ENCODE data around the gene TLCD5.

The TLCD5 gene

DNA sequence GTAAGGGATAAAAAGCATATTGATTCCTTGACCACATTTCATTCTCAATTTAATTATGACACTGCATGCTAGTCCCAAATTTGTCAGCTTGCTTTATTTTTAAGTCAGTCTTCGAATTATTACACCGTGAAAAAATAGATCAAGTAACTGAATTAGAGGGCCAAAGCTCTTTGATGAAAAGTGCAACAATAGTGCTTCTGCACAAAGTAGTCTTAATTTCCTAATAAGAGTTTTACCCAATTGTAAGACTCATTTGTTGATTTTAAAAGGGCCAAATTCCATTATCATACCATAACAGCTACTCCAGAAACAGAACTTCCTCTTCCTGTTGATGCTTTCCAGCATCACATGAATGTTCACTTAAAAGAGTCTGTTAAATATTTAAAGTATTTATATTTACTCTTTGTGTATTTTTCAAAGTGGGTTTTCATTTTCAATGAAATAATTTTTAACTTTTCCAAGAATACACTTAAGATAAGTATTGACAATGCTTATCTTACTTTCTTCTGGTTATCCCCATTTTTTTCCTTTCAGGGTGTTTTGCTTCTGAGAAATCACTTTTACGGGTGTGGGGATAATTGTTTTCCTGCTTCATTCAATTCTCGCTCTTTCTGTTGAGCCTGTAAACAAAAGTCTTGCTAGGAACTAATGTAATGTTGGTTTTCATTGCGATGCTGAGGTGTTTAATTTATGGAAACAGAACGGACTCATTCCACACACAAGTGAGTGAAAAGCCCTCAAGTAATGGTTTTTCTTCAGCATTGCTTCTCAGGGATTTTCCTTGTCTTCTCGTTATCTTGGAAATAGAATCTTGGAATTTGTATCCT, 13.2 kb downstream of the TLCD5 start:
- DNase-seq, result no peak

GRCh38 chr11:120339394-120339890, 14.3 kb downstream of the TLCD5 start:
- no peak for DNase-seq

DNA sequence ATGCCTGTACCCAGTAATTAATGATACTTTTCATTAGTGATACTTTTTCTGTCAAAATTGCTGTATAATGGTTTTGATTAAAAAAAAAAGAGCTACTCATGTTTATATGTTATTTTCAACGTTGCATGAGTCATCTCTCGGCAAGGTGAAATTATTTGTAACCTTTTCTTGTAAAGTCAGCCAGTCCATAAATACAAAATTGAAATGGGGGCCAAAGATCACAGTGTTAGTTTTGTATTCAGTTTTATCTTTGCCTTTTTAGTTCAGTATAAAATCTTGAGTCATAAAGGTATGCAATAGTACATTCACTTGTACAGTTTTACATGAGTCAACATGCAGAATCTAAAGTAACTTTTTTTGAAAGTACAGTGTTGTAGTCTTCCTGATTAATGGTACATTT, 15.4 kb downstream of the TLCD5 start:
- DNase-seq, result no peak

DNA sequence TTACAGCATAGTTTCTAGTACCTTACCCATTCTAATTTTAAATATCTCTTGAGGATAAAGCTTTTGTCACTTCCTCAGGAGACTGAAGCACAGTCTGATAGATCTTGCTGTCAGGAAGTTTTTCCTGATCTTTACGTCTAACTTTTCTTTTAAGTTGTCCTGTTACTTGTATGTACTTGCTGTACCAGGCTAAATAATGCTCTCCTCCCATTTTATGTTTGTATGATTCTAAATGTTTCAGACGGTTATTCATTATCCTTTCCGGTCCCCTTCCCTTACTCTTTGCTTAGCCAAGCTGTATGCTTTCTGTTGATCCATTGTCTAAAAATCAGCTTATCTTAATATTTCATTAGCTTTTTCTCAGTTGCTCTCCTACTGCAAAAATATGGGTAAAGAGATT, 17.1 kb downstream of the TLCD5 start:
- no peak for DNase-seq

DNA sequence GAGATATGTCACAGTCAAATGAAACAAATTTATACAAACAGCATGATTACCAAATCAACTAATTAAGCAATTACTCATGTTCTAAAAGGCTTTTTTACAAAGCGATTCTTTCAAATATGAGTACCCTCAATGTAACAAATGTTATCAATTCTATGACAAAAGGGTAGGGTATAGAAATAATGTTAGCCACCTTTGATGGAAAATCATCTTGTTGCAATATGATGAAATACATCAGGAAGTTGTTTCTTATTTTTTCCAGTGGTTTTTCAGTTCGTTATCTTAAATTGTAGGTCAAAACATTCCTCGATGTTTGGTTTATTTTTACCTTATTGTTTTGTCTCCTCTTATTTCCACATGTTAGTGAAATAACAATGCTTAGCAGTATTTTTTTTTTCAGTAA, 17.6 kb downstream of the TLCD5 start:
- no peak for DNase-seq

DNA sequence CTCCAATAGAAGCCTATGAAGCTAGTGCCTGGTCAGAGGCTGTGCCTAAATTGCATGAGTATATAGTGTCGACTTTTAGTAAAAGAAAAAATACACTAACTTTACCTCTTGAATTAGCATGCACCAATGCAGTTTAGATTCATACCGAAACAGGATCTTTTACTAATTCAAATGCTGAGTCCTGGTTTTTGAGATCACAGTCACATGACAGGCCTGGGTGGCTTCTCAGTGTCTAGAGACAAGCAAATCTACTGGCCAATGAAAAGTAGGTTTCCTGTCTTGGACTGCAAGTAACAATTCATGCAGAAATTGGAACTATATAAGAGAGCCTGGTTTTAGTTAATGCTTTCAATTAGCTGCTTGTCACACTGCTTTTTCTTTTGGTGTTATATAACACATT, 18.3 kb downstream of the TLCD5 start:
- no peak for DNase-seq

GRCh38 chr11:120344302-120345004, 19.4 kb downstream of the TLCD5 start:
- peak; percentile 81 for DNase-seq

GRCh38 chr11:120346233-120346632, 21.1 kb downstream of the TLCD5 start:
- no peak for DNase-seq

GRCh38 chr11:120350637-120351036, 25.5 kb downstream of the TLCD5 start:
- DNase-seq, result no peak

- DNase-seq, result no peak
These were observed 27.3 kb downstream of the TLCD5 start for GRCh38 chr11:120352405-120352804.

DNA sequence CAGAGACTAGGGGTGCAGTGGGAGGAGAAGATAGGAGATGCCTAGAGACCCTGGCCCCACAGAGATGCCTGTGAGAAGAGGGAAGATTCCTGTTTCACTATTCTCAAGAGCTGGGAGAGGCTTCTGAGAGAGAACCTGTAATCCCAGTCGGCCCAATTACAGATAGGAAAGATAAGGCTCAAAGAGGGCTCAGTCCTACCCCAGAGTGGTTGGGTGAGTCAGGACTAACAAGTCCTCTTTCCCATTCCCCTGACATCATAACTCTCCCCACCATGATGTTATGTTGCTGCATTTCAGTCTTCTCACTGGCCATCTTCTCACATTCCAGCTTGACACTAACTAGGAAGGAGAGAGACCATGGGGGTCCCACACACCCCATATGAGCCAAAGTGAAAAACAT, 29.0 kb downstream of the TLCD5 start:
- no peak for DNase-seq

DNA sequence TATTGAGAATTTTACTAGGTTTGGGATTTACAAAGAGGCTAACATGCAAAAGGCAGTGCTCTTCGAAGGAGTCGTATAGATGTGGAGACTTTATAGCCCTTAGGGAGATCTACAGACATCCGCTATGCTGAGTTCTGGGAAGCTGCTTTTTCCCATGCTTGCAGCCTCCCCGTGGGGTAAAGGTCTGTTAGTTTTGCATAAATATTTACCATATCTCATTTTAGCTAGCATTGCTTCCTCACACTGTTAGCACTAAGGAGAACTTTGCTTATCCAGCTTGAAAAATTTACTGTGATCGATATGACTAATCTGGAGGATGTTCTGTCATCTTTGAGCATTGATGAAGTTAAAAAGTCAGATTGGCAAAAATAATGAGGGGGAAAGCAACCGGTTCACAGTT, 29.7 kb downstream of the TLCD5 start:
- no peak for DNase-seq

DNA sequence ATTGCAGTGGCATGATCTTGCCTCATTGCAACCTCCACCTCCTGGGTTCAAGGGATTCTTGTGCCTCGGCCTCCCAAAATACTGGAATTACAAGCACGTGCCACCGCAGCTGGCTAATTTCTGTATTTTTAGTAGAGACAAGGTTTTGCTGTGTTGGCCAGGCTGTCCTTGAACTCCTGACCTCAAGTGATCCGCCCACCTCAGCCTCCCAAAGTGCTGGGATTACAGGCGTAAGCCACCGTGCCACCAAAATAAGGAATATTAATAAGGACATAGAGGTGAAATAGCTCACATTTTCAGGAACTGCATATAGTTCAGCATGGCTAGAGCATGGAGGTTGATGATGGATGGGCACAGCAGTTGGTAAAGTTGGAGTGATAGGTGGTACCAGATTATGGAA, 32.5 kb downstream of the TLCD5 start:
- DNase-seq, result no peak

DNA sequence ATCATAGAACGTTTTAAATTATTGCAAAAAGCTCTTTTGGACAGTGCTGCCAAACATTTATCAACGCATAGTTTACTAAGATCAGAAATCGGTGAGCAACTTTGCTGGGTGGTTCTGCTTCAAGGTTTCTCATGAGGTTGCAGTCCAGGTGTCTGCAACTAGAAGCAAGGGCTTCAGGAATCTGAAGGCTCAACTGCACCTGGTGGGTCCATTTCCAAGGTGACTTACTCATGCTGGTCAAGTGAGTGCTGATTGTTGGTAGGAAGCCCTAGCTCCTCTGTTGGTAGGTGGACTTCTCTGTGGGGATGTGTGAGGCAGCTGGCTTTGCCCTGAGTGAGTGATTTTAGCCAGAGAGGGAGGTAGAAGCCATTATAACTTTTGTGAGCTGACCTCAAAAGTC, 33.6 kb downstream of the TLCD5 start:
- DNase-seq, result no peak

- DNase-seq, result no peak
These were observed 38.3 kb downstream of the TLCD5 start for GRCh38 chr11:120363436-120363835.

GRCh38 chr11:120365512-120365911, 40.4 kb downstream of the TLCD5 start:
- no peak for DNase-seq

DNA sequence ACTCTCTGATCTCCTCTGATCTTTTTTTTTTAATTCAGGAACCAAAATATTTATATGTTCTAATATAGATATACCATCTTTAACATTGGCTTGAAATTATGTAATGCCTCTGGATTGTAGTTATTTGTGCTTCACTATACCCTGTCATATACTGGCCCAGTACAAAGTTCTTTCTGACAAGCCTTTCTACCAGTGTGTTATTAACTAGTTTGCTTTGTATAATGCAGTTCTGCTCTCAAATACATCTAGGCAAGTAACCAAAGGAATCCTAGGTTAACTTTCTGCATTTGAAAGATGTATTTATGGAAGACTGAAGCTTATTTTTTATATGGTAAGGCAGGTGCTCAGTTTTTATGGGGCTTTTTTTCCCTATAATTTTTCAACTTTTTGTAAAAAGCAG, 47.2 kb downstream of the TLCD5 start:
- no peak for DNase-seq

GRCh38 chr11:120375076-120375475, 50.0 kb downstream of the TLCD5 start:
- DNase-seq, result no peak

- no peak for DNase-seq
These were observed 51.6 kb downstream of the TLCD5 start for GRCh38 chr11:120376547-120377182.

- DNase-seq, result no peak
These were observed 53.4 kb downstream of the TLCD5 start for GRCh38 chr11:120378474-120378873.

GRCh38 chr11:120381401-120381800, 56.3 kb downstream of the TLCD5 start:
- DNase-seq, result no peak
